ENCODE measurements around the gene FANCL. TPM values are rescaled to one million over a fixed set of nuclear protein-coding genes. Genes with fewer than 3 reads are reported as not detected.
"Not testable (repeated sequence)": the region's sequence is repeated elsewhere in the genome, so short reads cannot be mapped to it uniquely, and the experiment has no call there.

FANCL gene
- polyA plus RNA-seq, 3 donors, result 45.2 to 58.9 (median 56.2) TPM

GRCh38 chr2:58169845-58170244 lies 71.3 kb downstream of the FANCL start:
- DNase-seq (ENCODE audit: extremely low read depth in 1 of 11, low read depth in 9 of 11, low spot score in 4 of 11), result not testable (repeated sequence)

- not testable (repeated sequence) for DNase-seq (ENCODE audit: extremely low read depth in 1 of 11, low read depth in 9 of 11, low spot score in 4 of 11)
Observed at GRCh38 chr2:58168130-58168529, 73.0 kb downstream of the FANCL start.

- DNase-seq (ENCODE audit: extremely low read depth in 1 of 11, low read depth in 9 of 11, low spot score in 4 of 11), result no peak
Observed at GRCh38 chr2:58163913-58164312, 77.2 kb downstream of the FANCL start.

GRCh38 chr2:58158481-58158880 lies 82.6 kb downstream of the FANCL start:
- DNase-seq (ENCODE audit: extremely low read depth in 1 of 11, low read depth in 9 of 11, low spot score in 4 of 11), result no peak

GRCh38 chr2:58157754-58158153 lies 83.4 kb downstream of the FANCL start:
- DNase-seq (ENCODE audit: extremely low read depth in 1 of 11, low read depth in 9 of 11, low spot score in 4 of 11), result no peak

- no peak for DNase-seq (ENCODE audit: extremely low read depth in 1 of 11, low read depth in 9 of 11, low spot score in 4 of 11)
Observed at GRCh38 chr2:58156780-58157179, 84.3 kb downstream of the FANCL start.

GRCh38 chr2:58155160-58155778 lies 85.9 kb downstream of the FANCL start:
- no peak for DNase-seq (ENCODE audit: extremely low read depth in 1 of 11, low read depth in 9 of 11, low spot score in 4 of 11)

- DNase-seq (ENCODE audit: extremely low read depth in 1 of 11, low read depth in 9 of 11, low spot score in 4 of 11), result no peak
Observed at GRCh38 chr2:58146707-58147106, 94.4 kb downstream of the FANCL start.

GRCh38 chr2:58145769-58146168 lies 95.4 kb downstream of the FANCL start:
- not testable (repeated sequence) for DNase-seq (ENCODE audit: extremely low read depth in 1 of 11, low read depth in 9 of 11, low spot score in 4 of 11)

- DNase-seq (ENCODE audit: extremely low read depth in 1 of 11, low read depth in 9 of 11, low spot score in 4 of 11), result no peak
Observed at GRCh38 chr2:58140508-58141072, 100.5 kb downstream of the FANCL start.

- no peak for DNase-seq (ENCODE audit: extremely low read depth in 1 of 11, low read depth in 9 of 11, low spot score in 4 of 11)
Observed at GRCh38 chr2:58138396-58139030, 102.6 kb downstream of the FANCL start.

- DNase-seq (ENCODE audit: extremely low read depth in 1 of 11, low read depth in 9 of 11, low spot score in 4 of 11), result no peak
Observed at GRCh38 chr2:58137856-58138255, 103.3 kb downstream of the FANCL start.

GRCh38 chr2:58137221-58137620 lies 103.9 kb downstream of the FANCL start:
- no peak for DNase-seq (ENCODE audit: extremely low read depth in 1 of 11, low read depth in 9 of 11, low spot score in 4 of 11)

GRCh38 chr2:58135861-58136260 lies 105.3 kb downstream of the FANCL start:
- DNase-seq (ENCODE audit: extremely low read depth in 1 of 11, low read depth in 9 of 11, low spot score in 4 of 11), result no peak

- DNase-seq (ENCODE audit: extremely low read depth in 1 of 11, low read depth in 9 of 11, low spot score in 4 of 11), result no peak
Observed at GRCh38 chr2:58133395-58133794, 107.7 kb downstream of the FANCL start.

GRCh38 chr2:58131191-58132011 lies 109.7 kb downstream of the FANCL start:
- peak; percentile 40 to 63 (median 52) for DNase-seq (ENCODE audit: extremely low read depth in 1 of 11, low read depth in 9 of 11, low spot score in 4 of 11)

- no peak for DNase-seq (ENCODE audit: extremely low read depth in 1 of 11, low read depth in 9 of 11, low spot score in 4 of 11)
Observed at GRCh38 chr2:58130238-58130637, 110.9 kb downstream of the FANCL start.

- no peak for DNase-seq (ENCODE audit: extremely low read depth in 1 of 11, low read depth in 9 of 11, low spot score in 4 of 11)
Observed at GRCh38 chr2:58127111-58127510, 114.0 kb downstream of the FANCL start.

- DNase-seq (ENCODE audit: extremely low read depth in 1 of 11, low read depth in 9 of 11, low spot score in 4 of 11), result no peak
Observed at GRCh38 chr2:58122540-58122939, 118.6 kb downstream of the FANCL start.

GRCh38 chr2:58122040-58122439 lies 119.1 kb downstream of the FANCL start:
- DNase-seq (ENCODE audit: extremely low read depth in 1 of 11, low read depth in 9 of 11, low spot score in 4 of 11), result no peak

All from renal cortex interstitium (tissue), 11 donors.